Measurements from ENCODE around the gene TASP1. TPM values are rescaled to one million over a fixed set of nuclear protein-coding genes. Genes with fewer than 3 reads are reported as not detected.

Gene TASP1
- total and polyA plus RNA-seq, 8 donors, result 5.8 to 13.0 (median 7.8) TPM

GRCh38 chr20:13441388-13441787 is 197.3 kb downstream of the TASP1 start:
- ATAC-seq (no peak), FAIRE-seq (no peak), DNase-seq (no peak)
- Histone ChIP-seq H3K4me1 (no peaks in the 10 kb centered on the region), H3K36me3 (no peaks in the 10 kb centered on the region), H3K27me3 (no peaks in the 10 kb centered on the region), H3K9me3 (no peaks in the 10 kb centered on the region), H3K27ac (no peak overlapping the region), H3K4me3 (no peak overlapping the region)
- intact Hi-C loops (cut with DNase I), result no loop called here
- TF ChIP-seq CTCF (IDR thresholded peaks at IDR 0.05), result no peak

DNA sequence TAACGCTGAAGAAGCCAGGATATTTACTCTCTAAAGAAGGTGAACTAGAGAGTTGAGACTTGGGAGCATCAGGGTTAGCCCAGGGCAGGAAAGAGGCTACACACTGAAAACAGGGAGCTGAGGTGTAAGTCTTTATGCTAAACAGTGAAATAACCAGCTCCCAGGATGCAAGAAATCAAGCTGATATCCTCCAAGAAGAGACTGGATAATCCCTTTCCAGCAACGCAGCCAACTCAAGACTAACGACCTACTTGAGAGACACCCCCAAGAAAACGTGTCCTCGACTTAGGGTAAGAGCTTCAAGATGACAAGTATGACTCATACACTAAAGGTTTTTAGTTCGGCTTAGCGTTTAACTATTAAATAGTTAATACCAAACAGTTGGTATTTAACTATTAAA is 202.2 kb downstream of the TASP1 start:
- Histone ChIP-seq H3K36me3 (no peaks in the 10 kb centered on the region), H3K27me3 (no peaks in the 10 kb centered on the region), H3K4me3 (no peak overlapping the region), H3K9me3 (no peaks in the 10 kb centered on the region), H3K27ac (no peak overlapping the region), H3K4me1 (no peaks in the 10 kb centered on the region)
- intact Hi-C loops (cut with DNase I), result no loop called here
- TF ChIP-seq CTCF (IDR thresholded peaks at IDR 0.05), result no peak
- FAIRE-seq, result no peak
- WGBS, 2 donors, result 65 to 75% methylated on average over 7 of the region's 7 CpGs
- DNase-seq, result no peak
- ATAC-seq, result no peak

- no peaks in the 10 kb centered on the region for H3K27me3 ChIP-seq
- no peak for ATAC-seq
- H3K4me1 ChIP-seq, result no peaks in the 10 kb centered on the region
- WGBS, 2 donors, result 94 to 97% methylated on average over 1 of the region's 1 CpG
- H3K36me3 ChIP-seq, result no peaks in the 10 kb centered on the region
- DNase-seq, result no peak
- H3K9me3 ChIP-seq, result no peaks in the 10 kb centered on the region
- no peak for TF ChIP-seq CTCF (IDR thresholded peaks at IDR 0.05)
- H3K4me3 ChIP-seq, result no peak overlapping the region
- FAIRE-seq, result no peak
- H3K27ac ChIP-seq, result no peak overlapping the region
- intact Hi-C loops (cut with DNase I), result no loop called here
Measured at GRCh38 chr20:13432126-13432525, 206.6 kb downstream of the TASP1 start.

- WGBS, 2 donors, result 89 to 92% methylated on average over 9 of the region's 9 CpGs
- Histone ChIP-seq H3K4me1 (no peaks in the 10 kb centered on the region), H3K36me3 (no peaks in the 10 kb centered on the region), H3K27ac (no peak overlapping the region), H3K4me3 (no peak overlapping the region), H3K9me3 (no peaks in the 10 kb centered on the region), H3K27me3 (no peaks in the 10 kb centered on the region)
- no peak for FAIRE-seq
- no peak for TF ChIP-seq CTCF (IDR thresholded peaks at IDR 0.05)
- ATAC-seq, result no peak
- no peak for DNase-seq
- intact Hi-C loops (cut with DNase I), result no loop called here
Measured at GRCh38 chr20:13430346-13431002, 208.3 kb downstream of the TASP1 start.

DNA sequence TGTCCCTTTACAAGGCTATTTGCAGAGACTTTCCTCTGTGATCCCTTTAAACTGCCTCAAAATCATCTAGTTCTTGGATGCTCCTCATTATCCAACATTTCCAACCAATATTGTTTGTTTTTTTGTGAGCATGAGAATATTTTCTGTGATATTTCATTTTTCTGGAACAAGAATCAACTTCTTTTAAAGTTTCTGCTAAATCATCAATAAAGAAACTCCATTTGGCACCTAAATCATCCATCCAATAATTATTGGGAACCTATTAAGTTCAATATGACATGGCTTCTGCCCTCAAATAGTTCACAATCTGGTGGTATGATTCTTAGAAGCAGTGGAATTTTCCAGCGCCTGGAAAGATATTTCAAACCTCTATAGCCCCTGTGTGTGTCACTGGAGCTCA is 210.0 kb downstream of the TASP1 start:
- no peaks in the 10 kb centered on the region for H3K27me3 ChIP-seq
- no peak for TF ChIP-seq CTCF (IDR thresholded peaks at IDR 0.05)
- FAIRE-seq, result no peak
- no peaks in the 10 kb centered on the region for H3K9me3 ChIP-seq
- 95 to 98% methylated on average over 1 of the region's 1 CpG for WGBS, 2 donors
- no peak for DNase-seq
- intact Hi-C loops (cut with DNase I), result no loop called here
- H3K27ac ChIP-seq, result no peak overlapping the region
- H3K4me3 ChIP-seq, result no peak overlapping the region
- H3K36me3 ChIP-seq, result no peaks in the 10 kb centered on the region
- H3K4me1 ChIP-seq, result peaks cover 0 to 10% (median 6%) of the 10 kb centered on the region in 3 donors
- no peak for ATAC-seq

Measured in pancreas (tissue), 10 donors.